Sciatic nerve (tissue), 2 donors: ENCODE measurements around the gene EIF3I. TPM values are rescaled to one million over a fixed set of nuclear protein-coding genes. Genes with fewer than 3 reads are reported as not detected.
"Not testable (repeated sequence)": the region's sequence is repeated elsewhere in the genome, so short reads cannot be mapped to it uniquely, and the experiment has no call there.

Experiments used
- ATAC-seq: fragments of 200-7000 bp; cut with Tn5 transposase; one replicate; pipeline ENCODE4 v1.9.1; 2020; ENCODE audit warnings: mild to moderate bottlenecking, moderate library complexity
- DNase-seq: peaks from one replicate; pipeline ENCODE4 v3.0.0-alpha.2; 2020; ENCODE audit warnings: low spot score
- intact Hi-C: fragments of 100-400 bp; cut with DNase I; formaldehyde crosslinking; loops from one replicate; pipeline ENCODE4 v1.14.2; 2022
- total RNA-seq: library from RNA; stranded (reverse); fragmentation: NEBNext Ultra II Directional; extraction: Animal tissue kit (Norgen Biotek cat#: 25700); gene quantifications from one replicate; pipeline ENCODE4 v1.2.1, GENCODE V29; 2021
- donor health status: DM: no; HTN: no; CAD: no.
- donor health status: DM: no; HTN: no; CAD: no.

Gene EIF3I
- total RNA-seq, 1 donor from 2014 or later: 92.3 TPM

DNA sequence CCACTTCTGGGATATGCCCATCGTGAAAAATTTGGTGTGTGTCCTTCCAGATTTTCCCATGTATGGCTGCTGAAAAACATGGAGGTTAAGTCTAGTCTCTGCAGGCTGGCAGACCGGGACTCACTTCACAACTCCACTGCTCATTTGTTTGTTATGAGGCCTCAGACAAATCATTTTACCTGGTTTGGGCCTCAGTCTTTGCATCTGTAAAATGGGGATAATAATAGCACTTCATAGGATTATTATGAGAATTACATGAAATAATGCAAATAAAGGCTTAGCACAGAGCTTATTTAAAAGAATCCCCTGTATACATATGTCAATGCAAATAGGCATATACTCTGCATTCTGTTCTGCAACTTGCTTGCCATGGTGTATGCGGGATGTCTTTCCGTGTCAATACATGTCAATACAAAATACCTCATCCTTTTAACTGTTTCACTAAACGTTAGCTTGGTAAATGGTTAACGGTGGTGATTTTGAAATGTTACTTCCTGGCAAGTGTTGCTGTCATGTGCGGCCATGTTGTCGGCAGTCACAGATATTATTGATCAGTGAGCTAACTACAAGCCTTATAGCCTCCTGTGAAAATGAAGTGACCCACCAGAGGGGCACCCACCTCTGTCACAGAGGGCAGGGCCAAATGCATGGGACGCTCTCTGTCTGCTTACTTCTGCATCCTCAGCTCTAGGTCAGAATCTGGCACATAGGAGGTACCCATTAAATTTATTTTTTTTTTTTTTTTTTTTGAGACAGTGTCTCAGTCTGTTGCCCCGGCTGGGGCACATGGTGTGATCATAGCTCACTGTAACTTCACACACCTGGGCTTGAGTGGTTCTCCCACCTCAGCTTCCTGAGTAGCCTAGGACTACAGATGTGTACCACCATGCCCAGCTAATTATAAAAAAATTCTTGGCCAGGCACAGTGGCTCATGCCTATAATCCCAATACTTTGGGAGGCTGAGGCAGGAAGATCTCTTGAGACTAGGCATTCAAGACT is 33.2 kb downstream of the EIF3I start:
- ATAC-seq (no peak), DNase-seq (no peak)
- intact Hi-C loops: no loop called here

DNA sequence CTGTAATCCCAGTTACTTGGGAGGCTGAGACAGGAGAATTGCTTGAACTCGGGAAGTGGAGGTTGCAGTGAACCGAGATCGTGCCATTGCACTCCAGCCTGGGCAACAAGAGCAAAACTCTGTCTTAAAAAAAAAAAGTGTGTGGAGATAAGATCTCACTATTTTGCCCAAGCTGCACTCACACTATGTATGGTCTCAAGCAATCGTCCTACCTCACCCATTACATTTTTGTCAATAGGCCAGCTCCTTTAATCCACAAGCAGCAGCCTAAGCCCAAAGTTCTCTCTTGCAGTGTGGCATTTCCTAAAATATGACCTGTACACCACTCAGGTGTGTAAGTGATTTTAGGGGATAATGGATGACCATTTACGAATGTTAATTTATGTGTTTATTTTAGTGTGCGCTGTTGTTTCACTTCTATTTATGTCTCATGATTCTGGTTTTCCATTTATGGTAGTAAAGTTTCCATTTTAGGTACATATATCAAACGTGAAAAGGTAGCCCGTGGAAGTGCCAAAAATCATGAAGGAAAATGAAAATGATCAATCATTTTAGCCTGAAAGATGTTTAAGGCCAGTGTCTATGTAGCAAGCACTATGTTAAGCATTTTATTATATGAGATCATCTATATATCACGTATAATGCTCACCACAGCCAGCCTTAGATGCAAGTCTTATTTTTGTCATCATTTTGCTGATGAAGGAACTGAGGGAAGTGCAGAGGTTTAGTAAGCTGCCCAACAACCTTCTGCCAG is 34.4 kb downstream of the EIF3I start:
- intact Hi-C loops: no loop called here
- ATAC-seq (no peak), DNase-seq (no peak)

DNA sequence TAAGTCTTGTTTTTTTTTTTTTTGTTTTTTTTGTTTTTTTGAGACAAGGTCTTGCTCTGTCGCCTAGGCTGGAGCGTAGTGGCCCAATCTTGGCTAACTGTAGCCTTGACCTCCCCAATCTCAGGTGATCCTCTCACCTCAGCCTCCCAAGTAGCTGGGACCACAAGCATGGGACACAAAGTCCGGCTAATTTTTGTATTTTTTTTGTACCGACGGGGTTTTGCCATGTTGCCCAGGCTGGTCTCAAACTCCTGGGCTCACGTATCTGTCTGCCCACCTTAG is 35.0 kb downstream of the EIF3I start:
- ATAC-seq: no peak
- intact Hi-C loops: no loop called here
- no peak for DNase-seq

DNA sequence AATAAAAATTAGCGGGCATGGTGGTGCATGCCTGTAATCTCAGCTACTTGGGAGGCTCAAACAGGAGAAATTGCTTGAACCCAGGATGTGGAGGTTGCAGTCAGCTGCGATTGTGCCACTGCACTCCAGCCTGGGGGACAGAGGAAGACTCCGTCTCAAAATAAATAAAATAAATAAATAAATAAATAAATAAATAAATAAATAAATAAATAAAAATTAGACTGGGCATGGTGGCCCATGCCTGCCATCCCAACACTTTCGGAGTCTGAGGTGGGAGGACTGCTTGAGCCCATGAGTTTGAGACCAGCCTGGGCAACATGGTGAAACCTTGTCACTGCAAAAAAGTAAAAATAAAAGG is 41.0 kb downstream of the EIF3I start:
- DNase-seq, ATAC-seq, intact Hi-C loops: not testable (repeated sequence)

DNA sequence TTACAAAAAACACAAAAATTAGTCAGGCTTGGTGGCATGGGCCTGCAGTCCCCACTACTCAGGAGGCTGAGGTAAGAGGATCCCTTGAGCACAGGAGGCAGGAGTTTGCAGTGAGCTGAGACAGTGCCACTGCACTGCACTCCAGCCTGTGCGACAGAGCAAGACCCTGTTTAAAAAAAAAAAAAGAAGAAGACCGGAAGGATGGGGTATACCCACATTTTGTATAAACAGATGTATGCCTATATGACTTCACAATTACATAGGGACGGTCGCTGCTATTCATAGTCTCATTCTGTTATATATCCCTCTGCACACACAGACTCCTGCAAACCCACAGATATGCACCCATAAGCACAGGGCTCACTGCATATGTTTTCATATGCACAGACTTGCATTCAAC is 41.5 kb downstream of the EIF3I start:
- intact Hi-C loops: no loop called here
- ATAC-seq (no peak), DNase-seq (no peak)

DNA sequence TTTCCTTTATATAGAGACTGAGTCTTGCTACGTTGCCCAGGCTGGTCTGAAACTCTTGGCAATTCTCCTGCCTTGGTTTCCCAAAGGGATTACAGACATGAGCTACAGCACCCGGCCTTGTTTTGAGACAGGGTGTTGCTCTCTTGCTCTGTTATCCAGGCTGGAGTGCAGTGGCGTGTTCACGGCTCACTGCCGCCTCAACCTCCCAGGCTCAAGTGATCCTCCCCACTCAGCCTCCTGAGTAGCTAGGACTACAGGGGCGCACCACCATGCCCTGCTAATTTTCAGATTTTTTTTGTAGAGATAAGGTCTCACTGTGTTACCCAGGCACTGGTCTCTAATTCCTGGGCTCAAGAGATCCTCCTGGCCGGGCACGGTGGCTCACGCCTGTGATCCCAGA is 43.6 kb downstream of the EIF3I start:
- DNase-seq (no peak), ATAC-seq (no peak)
- intact Hi-C loops: no loop called here

DNA sequence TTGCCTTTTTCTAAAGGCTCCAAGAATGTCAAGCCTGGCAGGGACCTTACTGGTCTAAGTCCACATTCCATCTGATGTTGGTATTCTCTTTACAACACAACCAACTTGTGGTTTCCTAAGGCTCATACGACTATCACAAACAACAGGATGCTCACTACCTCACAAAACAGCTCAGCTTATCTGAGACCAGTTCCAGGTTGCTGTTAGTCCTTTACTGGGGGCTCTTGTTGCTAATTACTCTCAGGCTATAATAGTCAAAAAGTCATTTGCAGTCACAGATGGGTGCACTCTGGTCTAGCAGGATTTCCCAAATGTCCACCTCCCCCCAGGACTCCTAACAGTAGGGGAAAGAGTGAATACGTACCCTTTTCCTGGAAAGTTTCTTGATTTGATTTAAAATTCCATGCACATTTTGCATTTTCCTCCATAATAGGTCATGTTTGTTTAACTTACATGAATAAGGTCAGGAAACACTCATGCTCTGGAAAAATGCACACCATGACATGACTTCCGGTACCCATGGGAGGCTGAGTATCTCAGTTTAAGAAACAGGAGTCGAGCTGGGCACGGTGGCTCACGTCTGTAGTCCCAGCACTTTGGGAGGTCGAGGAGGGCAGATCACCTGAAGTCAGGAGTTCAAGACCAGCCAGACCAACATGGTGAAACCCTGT is 44.8 kb downstream of the EIF3I start:
- no peak for ATAC-seq
- intact Hi-C loops: no loop called here
- no peak for DNase-seq

DNA sequence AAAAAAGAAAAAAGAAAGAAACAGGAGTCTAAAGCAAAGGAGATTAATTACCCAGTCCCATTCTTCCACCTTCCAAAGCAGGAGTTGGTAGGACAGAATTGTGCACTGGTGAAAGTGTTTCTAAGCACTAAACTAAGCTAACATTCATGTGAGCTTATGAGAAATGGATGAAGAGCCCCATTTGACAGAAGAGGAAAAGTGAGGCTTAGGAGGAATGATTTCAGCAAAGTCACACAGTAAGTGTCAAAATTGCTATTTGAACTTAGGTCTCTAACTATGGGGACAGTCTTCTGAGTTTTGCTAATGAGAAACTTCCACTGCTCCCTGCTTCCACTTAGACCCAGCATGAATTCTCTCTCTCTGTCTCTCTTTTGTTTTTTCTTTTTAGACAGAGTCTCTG is 47.5 kb downstream of the EIF3I start:
- DNase-seq (no peak), ATAC-seq (no peak)
- intact Hi-C loops: no loop called here

DNA sequence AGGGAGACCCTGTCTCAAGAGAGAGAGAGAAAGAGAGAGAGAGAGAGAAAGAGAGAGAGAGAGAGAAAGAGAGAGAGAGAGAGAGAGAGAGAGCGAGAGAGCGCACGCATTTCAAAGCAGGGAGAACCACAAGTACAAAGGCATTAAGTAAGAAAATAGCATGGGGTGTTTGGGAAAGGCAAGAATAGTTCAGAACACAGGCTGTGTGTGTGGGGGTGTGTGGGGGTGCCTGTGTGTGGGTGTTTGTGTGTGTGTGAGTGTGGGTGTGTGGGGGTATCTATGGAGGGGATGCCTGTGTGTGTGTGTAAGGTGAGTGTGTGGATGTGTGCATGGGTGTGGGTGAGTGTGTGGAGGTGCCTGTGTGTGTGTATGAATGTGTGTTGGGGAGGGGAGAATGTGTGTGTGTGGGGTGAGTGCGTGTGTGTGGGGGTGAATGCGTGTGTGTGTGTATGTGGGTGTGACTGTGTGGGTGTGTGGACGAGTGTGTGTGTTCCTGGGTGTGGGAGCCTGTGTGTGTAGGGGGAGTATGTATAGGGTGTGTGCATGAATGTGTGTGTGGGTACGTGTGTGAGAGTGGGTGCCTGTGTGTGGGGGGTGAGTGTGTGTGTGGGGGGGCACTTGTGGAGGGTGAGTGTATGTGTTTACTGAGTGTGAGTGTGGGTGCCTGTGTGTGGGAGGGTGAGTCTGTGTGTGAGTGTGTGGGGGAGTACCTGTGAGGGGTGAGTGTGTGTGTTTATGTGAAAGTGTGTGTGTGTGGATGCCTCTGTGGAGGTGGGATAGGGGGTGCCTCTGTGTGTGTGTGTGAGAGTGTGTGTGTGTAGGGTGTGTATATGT is 50.6 kb downstream of the EIF3I start:
- intact Hi-C loops: no loop called here
- no peak for ATAC-seq
- no peak for DNase-seq

DNA sequence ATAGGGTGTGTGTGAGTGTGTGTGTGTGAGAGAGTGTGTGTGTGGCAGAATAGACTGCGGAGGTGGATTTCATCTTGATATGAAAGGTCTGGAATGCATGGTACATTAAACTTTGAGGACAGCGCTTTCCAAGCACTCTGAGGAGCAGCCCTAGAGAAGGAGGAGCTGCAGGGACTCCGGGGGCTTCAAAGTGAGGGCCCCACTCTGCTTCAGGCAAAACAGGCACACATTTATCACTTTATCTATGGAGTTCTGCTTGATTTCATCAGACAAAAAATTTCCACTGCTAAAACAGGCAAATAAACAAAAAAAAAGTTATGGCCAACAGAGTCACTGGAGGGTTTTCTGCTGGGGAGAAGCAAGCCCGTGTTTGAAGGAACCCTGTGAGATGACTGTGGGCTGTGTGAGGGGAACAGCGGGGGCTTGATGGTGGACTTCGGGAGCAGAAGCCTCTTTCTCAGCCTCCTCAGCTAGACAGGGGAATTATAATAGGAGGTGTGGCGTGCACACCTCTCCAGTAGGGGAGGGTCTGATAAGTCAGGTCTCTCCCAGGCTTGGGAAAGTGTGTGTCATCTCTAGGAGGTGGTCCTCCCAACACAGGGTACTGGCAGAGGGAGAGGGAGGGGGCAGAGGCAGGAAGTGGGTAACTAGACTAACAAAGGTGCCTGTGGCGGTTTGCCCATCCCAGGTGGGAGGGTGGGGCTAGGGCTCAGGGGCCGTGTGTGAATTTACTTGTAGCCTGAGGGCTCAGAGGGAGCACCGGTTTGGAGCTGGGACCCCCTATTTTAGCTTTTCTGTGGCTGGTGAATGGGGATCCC is 51.4 kb downstream of the EIF3I start:
- DNase-seq (no peak), ATAC-seq (peak; percentile 34)
- intact Hi-C loops: no loop called here

DNA sequence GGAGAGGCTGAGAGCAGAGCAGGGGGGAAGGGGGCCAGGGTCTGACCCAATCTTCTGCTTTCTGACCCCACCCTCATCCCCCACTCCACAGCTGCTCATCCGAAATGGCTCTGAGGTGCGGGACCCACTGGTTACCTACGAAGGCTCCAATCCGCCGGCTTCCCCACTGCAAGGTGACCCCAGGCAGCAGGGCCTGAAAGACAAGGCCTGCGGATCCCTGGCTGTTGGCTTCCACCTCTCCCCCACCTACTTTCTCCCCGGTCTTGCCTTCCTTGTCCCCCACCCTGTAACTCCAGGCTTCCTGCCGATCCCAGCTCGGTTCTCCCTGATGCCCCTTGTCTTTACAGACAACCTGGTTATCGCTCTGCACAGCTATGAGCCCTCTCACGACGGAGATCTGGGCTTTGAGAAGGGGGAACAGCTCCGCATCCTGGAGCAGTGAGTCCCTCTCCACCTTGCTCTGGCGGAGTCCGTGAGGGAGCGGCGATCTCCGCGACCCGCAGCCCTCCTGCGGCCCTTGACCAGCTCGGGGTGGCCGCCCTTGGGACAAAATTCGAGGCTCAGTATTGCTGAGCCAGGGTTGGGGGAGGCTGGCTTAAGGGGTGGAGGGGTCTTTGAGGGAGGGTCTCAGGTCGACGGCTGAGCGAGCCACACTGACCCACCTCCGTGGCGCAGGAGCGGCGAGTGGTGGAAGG is 52.6 kb downstream of the EIF3I start:
- intact Hi-C loops: no loop called here
- no peak for DNase-seq
- ATAC-seq: no peak

DNA sequence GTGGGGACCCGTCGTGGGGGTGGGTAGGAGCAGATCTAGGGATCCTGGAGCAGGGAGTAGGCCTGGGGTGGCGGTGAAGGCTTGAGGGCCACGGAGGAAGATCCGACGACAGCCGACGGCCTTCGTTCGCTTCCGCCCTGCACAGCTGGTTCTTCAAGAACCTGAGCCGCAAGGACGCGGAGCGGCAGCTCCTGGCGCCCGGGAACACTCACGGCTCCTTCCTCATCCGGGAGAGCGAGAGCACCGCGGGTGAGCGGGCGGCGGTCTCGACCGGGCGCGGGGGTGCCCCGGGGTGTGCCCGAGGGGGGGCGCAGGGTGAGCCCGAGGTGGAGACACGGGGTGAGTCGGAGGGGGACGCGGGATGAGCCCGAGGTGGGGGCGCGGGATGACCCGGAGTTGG is 53.2 kb downstream of the EIF3I start:
- intact Hi-C loops: no loop called here
- no peak for DNase-seq
- ATAC-seq: no peak

DNA sequence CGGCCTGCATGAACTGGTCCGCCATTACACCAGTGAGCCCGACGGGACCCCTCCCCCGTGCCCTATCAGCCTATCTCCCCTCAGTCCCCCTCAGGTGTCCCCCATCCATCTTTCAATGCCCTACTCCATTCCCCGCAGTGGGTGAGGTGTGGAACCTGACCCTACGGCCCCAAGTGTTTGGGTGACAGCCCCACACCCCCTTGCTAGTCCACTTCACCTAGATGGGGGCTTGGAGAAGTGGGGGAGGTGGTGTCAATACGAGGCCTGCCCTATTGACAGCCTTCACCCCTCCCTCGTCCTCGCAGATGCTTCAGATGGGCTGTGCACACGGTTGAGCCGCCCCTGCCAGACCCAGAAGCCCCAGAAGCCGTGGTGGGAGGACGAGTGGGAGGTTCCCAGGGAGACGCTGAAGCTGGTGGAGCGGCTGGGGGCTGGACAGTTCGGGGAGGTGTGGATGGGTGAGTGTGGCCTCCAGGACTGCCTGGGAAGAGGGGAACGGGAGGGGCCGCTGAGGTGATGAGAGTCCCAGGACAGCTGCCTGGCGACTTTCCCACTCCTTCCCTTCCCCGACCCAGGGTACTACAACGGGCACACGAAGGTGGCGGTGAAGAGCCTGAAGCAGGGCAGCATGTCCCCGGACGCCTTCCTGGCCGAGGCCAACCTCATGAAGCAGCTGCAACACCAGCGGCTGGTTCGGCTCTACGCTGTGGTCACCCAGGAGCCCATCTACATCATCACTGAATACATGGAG is 54.0 kb downstream of the EIF3I start:
- intact Hi-C loops: no loop called here
- no peak for ATAC-seq
- no peak for DNase-seq
